ENCODE data around the gene TUB.

Gene TUB

GRCh38 chr11:8105133-8105532 is 24.1 kb downstream of the TUB start:
- no peak for DNase-seq

DNA sequence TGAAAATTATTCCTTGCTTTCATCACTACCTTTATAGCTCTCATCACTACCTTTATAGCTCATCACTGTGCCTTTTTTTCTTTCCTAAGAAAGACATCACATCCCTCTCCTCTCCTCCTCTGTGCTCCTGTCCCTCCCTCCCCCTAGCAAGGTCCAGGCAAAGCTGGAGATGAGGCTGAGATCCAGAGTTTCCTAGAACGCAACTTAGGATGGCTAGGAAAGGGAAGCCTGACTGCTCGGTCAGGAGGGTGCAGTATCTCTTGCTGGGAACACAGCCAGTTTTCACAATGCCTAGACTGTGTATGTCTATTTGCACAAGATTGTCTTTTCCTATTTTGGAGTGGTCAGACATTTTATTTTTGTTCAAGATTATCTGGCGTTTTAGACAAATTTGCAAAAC is 24.7 kb downstream of the TUB start:
- no peak for DNase-seq

- no peak for DNase-seq
Observed at GRCh38 chr11:8106679-8107078, 25.7 kb downstream of the TUB start.

- no peak for DNase-seq
Observed at GRCh38 chr11:8107642-8108041, 26.6 kb downstream of the TUB start.

DNA sequence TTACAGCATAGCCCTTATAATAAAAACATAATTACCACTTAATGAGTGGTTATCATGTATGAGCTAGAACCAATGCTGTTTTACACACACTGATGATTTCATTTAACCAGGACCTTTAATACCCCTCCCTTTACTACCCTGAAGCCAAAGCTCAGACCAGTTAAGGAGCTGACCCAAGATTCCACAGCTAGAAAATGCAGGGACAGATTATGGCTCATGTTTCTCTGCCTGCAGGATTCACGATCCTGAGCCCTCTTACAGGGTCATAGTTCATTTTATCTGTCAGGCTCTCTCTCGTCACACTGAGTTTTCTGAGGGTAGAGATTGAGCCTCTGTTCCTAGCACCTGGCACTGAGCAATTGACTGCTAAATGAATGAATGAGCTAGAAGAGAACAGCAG is 27.4 kb downstream of the TUB start:
- DNase-seq, result no peak

- no peak for DNase-seq
Observed at GRCh38 chr11:8109675-8110074, 28.7 kb downstream of the TUB start.

GRCh38 chr11:8110396-8110795 is 29.4 kb downstream of the TUB start:
- no peak for DNase-seq

- peak in 3 of 56 donors; percentile 19 to 32 (median 28) for DNase-seq
Observed at GRCh38 chr11:8111636-8112035, 30.6 kb downstream of the TUB start.

DNA sequence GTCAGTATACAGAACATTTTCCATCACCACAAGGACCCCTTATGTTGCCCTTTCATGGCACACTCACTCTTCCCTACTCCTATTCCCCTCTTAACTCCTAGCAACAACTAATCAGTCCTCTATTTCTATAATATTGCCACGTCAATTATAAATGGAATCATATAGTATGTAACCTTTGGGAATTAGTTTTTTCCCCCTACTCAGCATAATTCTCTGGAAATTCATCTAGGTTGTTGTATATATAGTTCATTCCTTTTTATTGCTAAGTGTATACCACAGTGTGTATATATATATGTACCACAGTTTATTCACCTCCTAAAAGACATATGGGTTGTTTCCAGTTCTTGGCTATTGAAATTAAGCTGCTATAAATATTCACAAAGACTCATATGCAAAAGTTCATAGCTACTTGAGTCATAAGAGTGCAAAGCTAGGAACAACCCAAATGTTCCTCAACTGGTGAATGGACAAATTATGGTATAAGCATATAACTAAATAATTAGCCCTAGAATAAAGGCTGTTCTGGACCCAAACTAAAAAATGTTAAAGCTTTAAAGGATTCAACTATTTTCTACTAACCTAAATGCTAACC is 41.3 kb downstream of the TUB start:
- DNase-seq, result no peak

- DNase-seq, result no peak
Observed at GRCh38 chr11:8126649-8127289, 45.8 kb downstream of the TUB start.

GRCh38 chr11:8127447-8127846 is 46.4 kb downstream of the TUB start:
- no peak for DNase-seq

- no peak for DNase-seq
Observed at GRCh38 chr11:8138526-8138925, 57.5 kb downstream of the TUB start.

DNA sequence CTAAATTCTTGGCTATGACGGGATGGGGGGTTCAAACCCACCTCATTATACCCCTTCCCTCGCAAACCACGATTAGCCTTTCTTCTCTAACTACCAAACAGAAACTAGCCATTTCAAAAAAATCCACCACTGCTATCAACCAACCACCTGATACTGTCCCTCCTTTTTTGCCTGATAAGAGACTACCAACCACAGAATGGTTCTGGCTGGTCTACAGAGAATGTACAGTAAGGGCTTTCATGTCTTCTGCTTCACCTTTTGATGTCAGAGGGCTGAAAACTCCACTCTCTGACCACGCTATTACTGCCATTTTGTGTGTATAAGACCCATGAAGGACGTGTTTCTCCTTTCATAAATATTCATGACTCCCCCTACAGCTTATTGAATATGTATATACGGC is 68.7 kb downstream of the TUB start:
- DNase-seq, result no peak
